Lower leg skin (tissue), 4 donors: Measurements from ENCODE around the gene DDX39B. TPM values are rescaled to one million over a fixed set of nuclear protein-coding genes. Genes with fewer than 3 reads are reported as not detected.
"Not testable (repeated sequence)": the region's sequence is repeated elsewhere in the genome, so short reads cannot be mapped to it uniquely, and the experiment has no call there.

ENCODE experiments used
- DNase-seq, 2 donors: peaks; one replicate each; pipeline ENCODE4 v3.0.0-alpha.2; 2019; ENCODE audit warnings: low spot score in 2 of 2
- H3K4me3 ChIP-seq: fragments of 200-600 bp; sonication (generic); 2 replicates; pipeline ENCODE4 v1.5.1; 2017; ENCODE audit warnings: mild to moderate bottlenecking, low read depth; ENCODE audit not compliant: poor library complexity, severe bottlenecking
- CTCF ChIP-seq, 3 donors: fragments of 450-650 bp; IDR thresholded peaks; one replicate each; pipeline ENCODE4 v1.5.1; 2016; ENCODE audit warnings: antibody characterized with exemption in 3 of 3, mild to moderate bottlenecking in 3 of 3, moderate library complexity in 2 of 3
- POLR2A ChIP-seq, 2 donors: fragments of 450-650 bp; IDR thresholded peaks; one replicate each; pipeline ENCODE4 v1.6.1; 2016 to 2017; ENCODE audit warnings: antibody characterized with exemption in 2 of 2, mild to moderate bottlenecking in 1 of 2, moderate library complexity in 1 of 2
- whole genome bisulfite sequencing, 2 donors: methylation state at CpG; one replicate each; pipeline ENCODE4 v1.1.5; 2018; 5-methylcytosine and 5-hydroxymethylcytosine counted together
- intact Hi-C: fragments of 100-400 bp; cut with DNase I; formaldehyde crosslinking; loops from one replicate; pipeline ENCODE4 v1.15.0; 2023; ENCODE audit warnings: low total_unique reads
- total RNA-seq, 4 donors: library from RNA; depleted of rRNA; stranded (reverse); fragments of >200 nt; gene quantifications; one replicate each; pipeline ENCODE4 v1.1.0, GENCODE V29; 2016

The DDX39B gene
- total RNA-seq, 4 donors from 2014 or later = 176 to 355 (median 238) TPM

DNA sequence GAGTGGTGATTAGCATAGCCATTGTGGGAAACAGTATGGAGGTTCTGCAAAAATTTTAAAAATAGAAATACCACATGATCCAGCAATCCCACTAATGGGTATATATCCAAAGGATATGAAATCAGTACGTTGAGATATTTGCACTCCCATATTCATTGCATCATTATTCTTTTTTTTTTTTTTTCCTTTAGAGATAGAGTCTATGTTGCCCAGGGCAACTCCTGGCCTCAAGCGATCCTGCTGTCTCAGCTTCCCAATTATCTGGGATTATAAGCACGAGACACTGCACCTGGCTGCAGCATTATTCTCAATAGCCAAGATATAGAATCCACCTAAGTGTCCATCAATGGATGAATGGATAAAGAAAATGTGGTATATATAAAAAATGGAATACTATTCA is 20.0 kb downstream of the DDX39B start:
- intact Hi-C loops = no loop called here
- 75 to 82% methylated on average over 3 of the region's 3 CpGs for WGBS, 2 donors
- DNase-seq = no peak
- H3K4me3 ChIP-seq = no peak overlapping the region
- no peak for TF ChIP-seq POLR2A (IDR thresholded peaks at IDR 0.05)
- TF ChIP-seq CTCF (IDR thresholded peaks at IDR 0.05) = no peak

DNA sequence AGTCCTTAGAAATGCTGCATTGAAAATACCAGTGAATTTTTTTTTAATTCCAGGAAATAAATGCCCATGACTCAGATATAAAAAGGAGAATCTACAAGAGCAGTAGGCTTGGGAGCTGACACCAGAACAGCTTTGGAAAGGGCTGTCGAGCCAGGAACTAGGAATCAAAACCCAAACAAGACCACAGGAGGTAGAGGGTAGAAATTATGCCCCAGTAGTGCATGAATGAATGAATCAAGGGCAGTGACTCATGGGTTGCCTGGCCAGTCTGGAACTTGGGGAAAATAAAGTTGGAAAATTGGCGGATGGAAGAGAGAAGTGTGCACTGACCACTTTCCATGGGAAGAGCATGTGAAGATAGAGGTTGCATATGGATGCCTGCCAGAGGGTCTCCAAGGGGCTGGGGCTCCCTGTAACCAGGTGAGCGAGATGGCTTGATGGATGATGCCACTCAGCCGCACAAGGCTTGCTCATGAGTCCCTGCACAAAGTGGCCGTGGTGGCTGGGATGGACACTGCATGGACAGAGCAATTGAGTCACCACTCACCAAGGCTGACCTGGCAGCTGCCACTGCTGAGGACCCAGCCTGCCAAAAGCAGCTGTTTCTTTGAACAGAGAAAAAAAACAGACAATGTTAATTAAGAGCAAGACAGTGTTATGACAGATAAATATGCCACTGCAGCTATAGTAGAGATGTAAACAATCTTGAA is 28.2 kb downstream of the DDX39B start:
- 77 to 78% methylated on average over 4 of the region's 5 CpGs for WGBS, 2 donors
- TF ChIP-seq POLR2A (IDR thresholded peaks at IDR 0.05) = no peak
- TF ChIP-seq CTCF (IDR thresholded peaks at IDR 0.05) = no peak
- intact Hi-C loops = no loop called here

GRCh38 chr6:31510007-31510406 is 31.8 kb downstream of the DDX39B start:
- 73 to 77% methylated on average over 4 of the region's 4 CpGs for WGBS, 2 donors
- TF ChIP-seq POLR2A (IDR thresholded peaks at IDR 0.05) = no peak
- TF ChIP-seq CTCF (IDR thresholded peaks at IDR 0.05) = no peak
- intact Hi-C loops = no loop called here
- H3K4me3 ChIP-seq = no peak overlapping the region
- DNase-seq = no peak

More for the DNA sequence above, 28.2 kb downstream of the DDX39B start:
- DNase-seq = no peak
- no peak overlapping the region for H3K4me3 ChIP-seq

DNA sequence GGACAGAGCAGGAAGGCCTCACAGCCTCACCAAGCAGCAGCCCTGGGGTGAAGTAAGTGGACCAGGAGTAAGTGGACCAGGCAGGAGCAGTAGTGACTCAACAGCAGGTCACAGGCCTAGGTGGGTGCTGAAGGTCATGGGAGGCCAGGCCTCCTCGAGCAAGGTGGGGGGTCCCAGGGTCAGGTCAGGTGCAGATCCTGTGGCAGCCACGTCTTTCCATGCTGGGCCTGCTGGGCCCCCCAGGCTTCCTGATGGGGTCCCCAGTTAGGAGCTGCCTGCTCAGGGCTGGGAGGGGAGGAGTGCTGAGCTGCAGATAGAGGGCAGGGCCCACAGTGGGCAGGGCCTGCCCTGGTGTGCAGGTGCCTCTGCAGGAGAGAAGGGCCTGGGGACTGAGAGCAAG is 32.8 kb downstream of the DDX39B start:
- DNase-seq, intact Hi-C loops, H3K4me3 ChIP-seq: not testable (repeated sequence)
- 0 to 50% methylated on average over 1 to 2 of the region's 2 CpGs for WGBS, 2 donors

- H3K4me3 ChIP-seq = no peak overlapping the region
- TF ChIP-seq POLR2A (IDR thresholded peaks at IDR 0.05) = no peak
- TF ChIP-seq CTCF (IDR thresholded peaks at IDR 0.05) = no peak
- DNase-seq = no peak
- intact Hi-C loops = no loop called here
These were observed 39.2 kb downstream of the DDX39B start for GRCh38 chr6:31502586-31502985.

GRCh38 chr6:31499648-31500047 is 42.2 kb downstream of the DDX39B start:
- intact Hi-C loops, H3K4me3 ChIP-seq, DNase-seq: not testable (repeated sequence)
- WGBS, 2 donors = 93 to 97% methylated on average over 1 to 2 of the region's 2 CpGs

- WGBS, 2 donors = 10 to 28% methylated on average over 20 to 21 of the region's 21 CpGs
- no peak overlapping the region for H3K4me3 ChIP-seq
- no peak for TF ChIP-seq CTCF (IDR thresholded peaks at IDR 0.05)
- TF ChIP-seq POLR2A (IDR thresholded peaks at IDR 0.05) = no peak
- intact Hi-C loops = no loop called here
- DNase-seq = no peak
These were observed 43.1 kb downstream of the DDX39B start for GRCh38 chr6:31498748-31499147.
